GM20431 (cell line): ENCODE results near the gene KIAA2012.
"Not testable (repeated sequence)": the region's sequence is repeated elsewhere in the genome, so short reads cannot be mapped to it uniquely, and the experiment has no call there.

Experiments
- in situ Hi-C: fragments of 300-500 bp; cut with MseI, MboI; formaldehyde crosslinking; loops from one replicate; pipeline ENCODE4 v1.15.0; 2020; ENCODE audit warnings: low sequenced_read_pairs; ENCODE audit not compliant: unreplicated experiment

Gene KIAA2012

DNA sequence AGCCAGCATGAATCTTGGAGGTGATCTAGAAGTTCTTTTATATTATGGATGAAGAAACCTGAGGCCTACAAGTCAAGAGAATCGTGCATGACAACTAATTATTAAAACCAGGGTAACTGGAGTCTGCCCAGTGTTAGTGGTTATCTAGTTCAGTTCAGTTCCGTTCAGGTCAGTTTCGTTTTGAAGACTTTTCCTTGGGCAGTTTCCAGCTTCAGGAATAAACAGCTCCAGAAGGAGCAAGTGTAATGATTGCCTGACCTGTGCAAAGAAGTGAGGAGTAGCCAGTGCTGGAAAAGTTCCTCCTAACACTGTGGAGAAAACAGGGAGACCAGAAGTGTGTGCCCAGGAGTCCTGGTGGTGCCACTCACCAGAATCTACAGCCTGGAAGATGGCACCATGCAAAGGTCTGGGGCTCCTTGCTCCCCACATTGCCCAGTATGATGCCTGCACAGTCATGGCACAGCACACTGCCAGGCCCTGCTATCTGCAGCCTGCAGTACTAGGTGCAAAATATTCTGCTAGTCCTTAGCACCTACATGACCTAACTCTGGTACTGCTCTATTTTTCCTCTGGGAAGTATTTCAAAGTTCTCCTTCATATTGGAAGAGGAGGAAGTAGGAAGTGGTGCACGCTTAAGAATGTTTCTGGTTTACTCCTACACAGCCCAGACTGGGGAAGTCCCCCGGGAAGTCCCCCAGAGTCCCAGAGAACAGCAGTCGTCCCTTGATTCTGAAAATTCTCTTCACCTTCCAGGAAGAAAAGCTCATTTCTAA is 99.6 kb downstream of the KIAA2012 start:
- in situ Hi-C loops, result no loop called here

DNA sequence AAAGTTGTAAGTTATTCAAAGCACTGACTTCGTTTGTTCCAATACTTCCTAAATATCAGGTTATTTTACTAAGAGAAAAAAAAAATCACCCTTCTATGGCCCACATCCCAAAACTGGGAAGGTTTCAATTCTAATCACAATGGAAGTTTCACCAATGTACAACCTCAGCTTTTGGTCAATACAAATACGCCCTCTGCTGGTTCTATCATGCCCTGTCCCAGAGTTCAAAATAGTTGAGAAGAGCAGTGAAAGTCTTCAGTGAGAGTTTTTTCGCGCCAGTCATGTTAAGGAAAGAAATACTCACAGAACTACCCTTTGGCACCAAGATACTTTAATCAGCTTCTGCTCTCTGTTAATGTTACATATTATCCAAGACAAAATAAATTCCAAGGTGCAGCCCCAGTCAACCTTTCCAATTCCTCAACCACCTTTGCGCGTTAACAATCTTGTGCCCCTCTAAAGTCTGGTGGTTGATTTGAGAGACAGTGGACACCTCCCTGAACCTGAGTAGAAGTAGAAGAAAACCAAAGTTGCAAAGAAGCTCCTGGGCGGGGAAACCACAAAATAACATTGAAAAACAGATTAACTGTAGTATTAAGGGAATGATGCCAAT is 105.4 kb downstream of the KIAA2012 start:
- in situ Hi-C loops, result no loop called here

DNA sequence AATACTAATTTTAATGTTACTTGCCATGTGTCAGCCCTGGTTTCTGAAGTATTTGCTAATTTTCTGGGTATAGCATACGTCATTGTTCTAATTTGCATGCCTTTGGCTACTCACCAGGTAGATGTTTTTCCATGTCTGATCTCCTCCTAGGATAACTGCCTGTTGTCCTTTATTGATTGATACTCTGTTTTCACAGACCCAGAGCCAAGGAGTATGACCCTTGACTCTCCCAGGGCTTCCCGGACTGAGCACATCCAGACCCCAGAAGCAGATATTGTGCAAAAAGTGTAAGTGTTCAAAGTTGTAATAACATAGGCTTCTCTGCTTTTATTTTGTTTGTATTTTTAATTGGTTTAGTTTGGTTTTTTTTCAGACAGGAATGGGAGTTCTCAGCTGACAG is 111.5 kb downstream of the KIAA2012 start:
- in situ Hi-C loops, result no loop called here

- in situ Hi-C loops, result no loop called here
These were observed 112.1 kb downstream of the KIAA2012 start for GRCh38 chr2:202185156-202185555.

DNA sequence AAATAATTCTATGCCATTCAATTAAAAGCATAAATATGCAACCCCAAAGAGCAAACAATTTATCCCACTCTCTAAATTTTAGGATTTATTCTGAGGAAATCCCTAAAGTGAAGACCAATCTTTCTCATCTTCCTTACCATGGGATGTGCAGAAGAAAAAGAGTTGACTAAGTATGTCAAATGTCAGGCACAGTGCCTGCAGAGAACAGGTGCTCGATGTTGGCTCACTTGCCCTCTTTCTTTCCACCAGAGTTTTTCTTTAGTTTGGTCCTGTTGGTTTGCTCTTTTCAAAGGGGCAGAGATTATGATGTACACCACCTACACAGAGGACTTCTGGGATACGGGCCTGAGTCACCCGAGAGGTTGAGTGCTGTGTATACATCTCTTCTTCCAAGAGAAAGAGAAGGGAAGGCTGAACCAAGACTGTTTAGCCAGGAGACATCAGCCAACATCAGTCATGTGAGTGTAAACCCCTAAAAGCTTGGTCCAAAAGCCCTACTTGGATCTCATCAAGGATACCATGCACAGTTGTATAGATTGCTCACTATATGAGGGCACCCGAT is 113.7 kb downstream of the KIAA2012 start:
- in situ Hi-C loops, result no loop called here

GRCh38 chr2:202187570-202187969 is 114.5 kb downstream of the KIAA2012 start:
- in situ Hi-C loops, result no loop called here

DNA sequence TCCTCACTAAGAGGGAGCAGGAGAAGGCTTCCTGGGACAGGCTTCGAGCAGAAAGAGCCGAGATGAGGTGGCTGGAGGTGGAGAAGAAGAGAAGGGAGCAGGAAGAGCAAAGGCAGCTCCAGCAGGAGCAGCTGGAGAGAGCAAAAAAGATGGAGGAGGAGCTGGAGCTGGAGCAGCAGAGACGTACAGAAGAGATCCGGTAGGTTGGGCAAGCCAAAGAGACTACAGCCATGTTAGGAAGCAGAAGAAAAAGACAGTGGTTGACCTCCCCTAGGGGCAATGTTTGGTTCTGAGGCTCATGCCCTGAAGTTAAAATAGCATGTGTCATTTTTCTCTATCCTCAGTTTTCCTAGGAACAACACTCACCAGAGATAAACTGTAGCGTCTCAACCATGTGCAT is 120.2 kb downstream of the KIAA2012 start:
- in situ Hi-C loops, result no loop called here

DNA sequence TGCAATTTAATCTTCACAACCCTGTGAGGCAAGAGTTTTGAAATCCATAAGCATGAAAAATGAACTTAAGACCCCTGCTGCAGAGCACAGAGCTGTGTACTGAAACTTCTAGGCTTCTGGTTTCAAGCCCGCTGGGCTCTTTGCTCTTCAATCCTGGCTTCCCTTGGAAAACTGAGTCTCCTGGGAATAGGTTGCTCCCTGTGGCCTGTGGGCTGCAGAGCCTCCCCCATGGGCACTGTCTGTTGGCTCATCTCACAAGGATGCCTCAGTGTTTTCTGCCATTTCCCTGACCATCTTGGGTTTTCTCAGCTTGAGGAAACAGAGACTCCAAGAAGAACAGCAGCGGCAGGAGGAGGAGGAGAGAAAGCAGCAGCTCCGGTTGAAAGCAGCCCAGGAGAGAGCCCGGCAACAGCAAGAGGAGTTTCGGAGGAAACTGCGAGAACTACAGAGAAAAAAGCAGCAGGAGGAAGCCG is 120.9 kb downstream of the KIAA2012 start:
- in situ Hi-C loops, result no loop called here

- in situ Hi-C loops, result no loop called here
These were observed 121.4 kb downstream of the KIAA2012 start for GRCh38 chr2:202194418-202194817.

- in situ Hi-C loops, result no loop called here
These were observed 123.7 kb downstream of the KIAA2012 start for GRCh38 chr2:202196727-202197126.

DNA sequence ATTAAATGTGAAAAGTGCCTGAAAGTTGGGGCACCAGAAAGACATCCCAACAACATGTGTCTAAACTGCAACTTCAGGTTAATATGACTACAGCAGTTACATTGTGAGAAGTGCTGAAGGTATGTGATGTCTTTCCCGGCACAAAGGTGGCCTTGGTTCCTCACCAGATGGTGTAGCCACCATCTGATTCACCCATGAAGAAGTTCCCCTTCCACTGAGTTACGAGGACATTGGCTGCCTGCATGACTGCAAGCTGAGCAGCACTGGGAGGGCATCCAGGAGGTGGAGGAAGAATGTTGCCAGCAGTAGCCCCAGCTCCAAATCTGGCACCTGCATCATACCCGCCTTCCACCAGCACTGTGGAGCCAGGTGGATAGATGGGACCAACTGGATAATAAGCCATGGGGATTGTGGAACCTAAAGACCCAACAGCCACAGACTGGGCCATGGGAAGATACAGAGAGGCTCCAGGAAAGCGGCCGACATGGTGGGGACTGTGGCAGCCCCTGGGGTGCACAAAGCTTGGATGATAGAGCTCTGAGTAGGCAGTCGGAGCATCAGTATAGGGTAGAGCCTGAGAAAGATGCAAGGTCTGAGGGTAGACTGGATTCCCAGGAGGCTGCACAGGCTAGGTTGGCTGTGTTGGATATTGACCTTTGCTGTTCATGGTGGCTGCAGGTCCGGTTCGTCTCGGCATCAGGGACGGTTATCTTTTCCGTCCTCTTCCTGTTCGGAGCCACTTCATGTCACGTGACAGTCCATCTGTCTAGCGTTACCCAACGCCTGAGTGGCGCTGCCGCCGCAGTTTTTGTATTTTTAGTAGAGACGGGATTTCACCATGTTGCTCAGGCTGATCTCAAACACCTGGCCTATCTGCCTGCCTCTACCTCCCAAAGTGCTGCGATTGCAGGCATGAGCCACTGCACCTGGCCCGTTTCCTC is 128.4 kb downstream of the KIAA2012 start:
- in situ Hi-C loops, result no loop called here

- in situ Hi-C loops, result no loop called here
These were observed 130.3 kb downstream of the KIAA2012 start for GRCh38 chr2:202203348-202203747.

DNA sequence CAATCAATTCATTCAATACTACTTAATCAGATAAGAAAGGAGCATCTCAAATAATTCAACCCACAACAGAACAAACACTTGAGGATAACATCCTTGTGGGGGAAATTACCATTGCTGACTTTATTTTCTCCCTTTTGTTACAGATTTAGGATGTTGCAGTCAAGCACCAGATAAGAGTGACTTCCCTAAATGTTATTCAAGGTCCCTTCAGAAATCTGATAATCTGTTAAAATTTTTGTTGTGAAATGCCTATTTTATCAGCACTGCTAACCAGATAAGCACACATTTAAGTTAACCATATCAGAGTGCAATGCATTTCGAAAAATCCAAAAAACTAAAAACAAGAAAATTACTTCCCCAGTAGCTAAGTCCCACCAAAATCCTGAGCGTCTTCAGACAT is 131.8 kb downstream of the KIAA2012 start:
- in situ Hi-C loops, result no loop called here

GRCh38 chr2:202208526-202208925 is 135.5 kb downstream of the KIAA2012 start:
- in situ Hi-C loops, result no loop called here

DNA sequence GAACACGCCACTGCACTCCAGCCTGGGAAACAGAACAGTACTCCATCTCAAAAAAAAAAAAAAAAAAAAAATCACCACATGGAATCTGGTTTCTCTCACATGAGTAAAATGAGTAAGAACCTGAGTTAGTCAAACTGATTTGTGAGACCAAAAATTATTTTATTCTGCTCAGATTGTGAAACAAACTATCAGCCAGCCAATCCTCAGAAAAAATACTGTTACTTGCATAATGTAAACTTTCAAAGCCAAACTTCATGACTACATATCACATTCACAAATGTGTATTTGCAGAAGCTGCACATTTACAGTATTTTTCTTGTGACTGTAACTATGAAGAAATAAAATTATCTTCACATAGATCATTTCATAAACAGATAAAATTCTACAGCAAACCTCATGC is 142.1 kb downstream of the KIAA2012 start:
- in situ Hi-C loops, result no loop called here

- in situ Hi-C loops, result no loop called here
These were observed 148.8 kb downstream of the KIAA2012 start for GRCh38 chr2:202221873-202222272.

GRCh38 chr2:202237787-202238233 is 164.8 kb downstream of the KIAA2012 start:
- in situ Hi-C loops, result no loop called here

GRCh38 chr2:202238234-202239197 is 165.5 kb downstream of the KIAA2012 start, which contains the start of gene SUMO1:
SUMO1 (minus strand) TSS chr2:202238597; CDS start chr2:202238451, 146 bp downstream.
- in situ Hi-C loops, result no loop called here

DNA sequence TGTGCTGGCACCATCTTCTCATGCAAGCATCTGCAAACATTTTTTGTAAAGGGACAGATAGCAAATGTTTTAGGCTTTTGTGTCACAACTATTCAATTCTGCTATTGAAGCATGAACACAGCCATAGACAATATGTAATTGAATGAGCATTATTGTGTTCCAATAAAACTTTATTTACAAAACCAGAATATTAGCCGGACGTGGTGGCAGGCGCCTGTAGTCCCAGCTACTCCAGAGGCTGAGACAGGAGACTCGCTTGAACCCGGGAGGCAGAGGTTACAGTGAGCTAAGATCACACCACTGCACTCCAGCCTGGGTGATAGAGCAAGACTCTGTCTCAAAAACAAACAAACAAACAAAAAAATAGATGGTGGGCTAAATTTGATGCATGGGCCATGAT is 174.7 kb downstream of the KIAA2012 start:
- in situ Hi-C loops, result not testable (repeated sequence)
